ENCODE measurements around the gene KLHL36. TPM values are rescaled to one million over a fixed set of nuclear protein-coding genes. Genes with fewer than 3 reads are reported as not detected.
"Not testable (repeated sequence)": the region's sequence is repeated elsewhere in the genome, so short reads cannot be mapped to it uniquely, and the experiment has no call there.

KLHL36 gene
- polyA plus RNA-seq, 1 donor, result 14.2 TPM

GRCh38 chr16:84616515-84616914 is 31.8 kb upstream of the KLHL36 start:
- DNase-seq, result no peak

GRCh38 chr16:84617041-84617790 is 31.1 kb upstream of the KLHL36 start:
- DNase-seq, result no peak

GRCh38 chr16:84617791-84618580 is 30.3 kb upstream of the KLHL36 start, which contains the start of gene COTL1:
Gene COTL1, minus strand, starts transcription at chr16:84618078. Its CDS starts 164 bp downstream, at chr16:84617914.
- peak; percentile 97 for DNase-seq

GRCh38 chr16:84618581-84619460 is 29.5 kb upstream of the KLHL36 start:
- no peak for DNase-seq

GRCh38 chr16:84620913-84621312 is 27.4 kb upstream of the KLHL36 start:
- DNase-seq, result not testable (repeated sequence)

- no peak for DNase-seq
Measured at GRCh38 chr16:84625556-84625955, 22.8 kb upstream of the KLHL36 start.

GRCh38 chr16:84628226-84628731 is 20.0 kb upstream of the KLHL36 start:
- no peak for DNase-seq

GRCh38 chr16:84629580-84629979 is 18.7 kb upstream of the KLHL36 start:
- no peak for DNase-seq

GRCh38 chr16:84630009-84630408 is 18.3 kb upstream of the KLHL36 start:
- DNase-seq, result no peak

- DNase-seq, result no peak
Measured at GRCh38 chr16:84630446-84631152, 17.7 kb upstream of the KLHL36 start.

GRCh38 chr16:84631153-84631466 is 17.2 kb upstream of the KLHL36 start:
- no peak for DNase-seq

- no peak for DNase-seq
Measured at GRCh38 chr16:84631886-84632285, 16.4 kb upstream of the KLHL36 start.

GRCh38 chr16:84632862-84633261 is 15.4 kb upstream of the KLHL36 start:
- not testable (repeated sequence) for DNase-seq

GRCh38 chr16:84633622-84634021 is 14.7 kb upstream of the KLHL36 start:
- DNase-seq, result peak; percentile 39

GRCh38 chr16:84635702-84636101 is 12.6 kb upstream of the KLHL36 start:
- no peak for DNase-seq

- no peak for DNase-seq
Measured at GRCh38 chr16:84637709-84638108, 10.6 kb upstream of the KLHL36 start.

GRCh38 chr16:84638231-84638806 is 10.0 kb upstream of the KLHL36 start:
- DNase-seq, result no peak

GRCh38 chr16:84640145-84640544 is 8.2 kb upstream of the KLHL36 start:
- no peak for DNase-seq

- no peak for DNase-seq
Measured at GRCh38 chr16:84641643-84642358, 6.5 kb upstream of the KLHL36 start.

- peak; percentile 77 for DNase-seq
Measured at GRCh38 chr16:84643180-84643583, 5.1 kb upstream of the KLHL36 start.

GRCh38 chr16:84643674-84644073 is 4.6 kb upstream of the KLHL36 start:
- no peak for DNase-seq

Data from hindlimb muscle (tissue), 1 donor.